Ishikawa (cell line): ENCODE data around the gene JPH2.

ENCODE experiments used
- EP300 ChIP-seq: IDR thresholded peaks from 2 replicates; pipeline ENCODE4 v1.6.1; 2012; ENCODE audit warnings: borderline replicate concordance
- MAX ChIP-seq: IDR thresholded peaks from 2 replicates; pipeline ENCODE4 v1.6.1; 2012
- TEAD4 ChIP-seq: IDR thresholded peaks from 2 replicates; pipeline ENCODE4 v1.6.1; 2012

- no peak for TF ChIP-seq EP300
- TF ChIP-seq TEAD4, result no peak
- TF ChIP-seq MAX, result no peak
Observed at GRCh38 chr20:44067650-44068081, 119.3 kb downstream of the JPH2 start.
